GM19452 (cell line): ENCODE measurements around the gene ZNF655.
"Not testable (repeated sequence)": the region's sequence is repeated elsewhere in the genome, so short reads cannot be mapped to it uniquely, and the experiment has no call there.

Experiments used
- ATAC-seq: cut with Tn5 transposase; IDR thresholded peaks from one replicate; pipeline ENCODE4 v1.9.1; 2021; ENCODE audit not compliant: unreplicated experiment

The ZNF655 gene

GRCh38 chr7:99558306-99559174 is at the start of gene ZNF655:
ZNF655 (plus strand) TSS chr7:99558642; CDS start chr7:99560560, 1,918 bp downstream.
- ATAC-seq = peak; percentile 73

GRCh38 chr7:99514050-99514449 is 44.4 kb upstream of the ZNF655 start:
- ATAC-seq = no peak

- no peak for ATAC-seq
These were observed 37.0 kb upstream of the ZNF655 start for GRCh38 chr7:99521399-99521798.

GRCh38 chr7:99525713-99526440 is 32.6 kb upstream of the ZNF655 start:
- no peak for ATAC-seq

- ATAC-seq = no peak
These were observed 27.1 kb upstream of the ZNF655 start for GRCh38 chr7:99531354-99531765.

GRCh38 chr7:99535667-99536066 is 22.8 kb upstream of the ZNF655 start:
- ATAC-seq = no peak

- ATAC-seq = no peak
These were observed 19.1 kb upstream of the ZNF655 start for GRCh38 chr7:99539213-99539811.

GRCh38 chr7:99540542-99540941 is 17.9 kb upstream of the ZNF655 start:
- ATAC-seq = no peak

- no peak for ATAC-seq
These were observed 17.2 kb upstream of the ZNF655 start for GRCh38 chr7:99541212-99541611.

- ATAC-seq = no peak
These were observed 15.3 kb upstream of the ZNF655 start for GRCh38 chr7:99543081-99543671.

GRCh38 chr7:99543916-99544315 is 14.5 kb upstream of the ZNF655 start:
- no peak for ATAC-seq

GRCh38 chr7:99545308-99545707 is 13.1 kb upstream of the ZNF655 start:
- not testable (repeated sequence) for ATAC-seq

GRCh38 chr7:99549545-99549944 is 8.9 kb upstream of the ZNF655 start:
- not testable (repeated sequence) for ATAC-seq

- ATAC-seq = no peak
These were observed 7.1 kb upstream of the ZNF655 start for GRCh38 chr7:99551334-99551733.

- peak; percentile 90 for ATAC-seq
These were observed 6.5 kb upstream of the ZNF655 start, which contains the start of gene FAM200A for GRCh38 chr7:99551767-99552463. FAM200A (minus strand) TSS chr7:99552114; CDS start chr7:99548407, 3,707 bp downstream.

GRCh38 chr7:99553039-99553438 is 5.4 kb upstream of the ZNF655 start:
- no peak for ATAC-seq

- no peak for ATAC-seq
These were observed 3.5 kb upstream of the ZNF655 start for GRCh38 chr7:99554939-99555338.

- ATAC-seq = no peak
These were observed 1.2 kb upstream of the ZNF655 start for GRCh38 chr7:99557196-99557607.

- peak; percentile 45 for ATAC-seq
These were observed 519 bp upstream of the ZNF655 start for GRCh38 chr7:99557940-99558305.

- ATAC-seq = no peak
These were observed 903 bp downstream of the ZNF655 start for GRCh38 chr7:99559175-99559915.
